Neural cell (in vitro differentiated cells): ENCODE measurements around the gene COG4.

Source experiments
- CTCF ChIP-seq: fragments of 450-650 bp; IDR thresholded peaks from 2 replicates; pipeline ENCODE4 v1.5.1; 2014; ENCODE audit warnings: antibody characterized with exemption, mild to moderate bottlenecking, moderate library complexity; ENCODE audit not compliant: poor library complexity, severe bottlenecking
- EZH2 ChIP-seq: fragments of 200-600, 300-800 bp; shearing (Covaris generic), sonication (generic); IDR thresholded peaks from 2 replicates; pipeline ENCODE4 v1.6.1; 2014; ENCODE audit warnings: antibody characterized with exemption, low read length, borderline replicate concordance, mild to moderate bottlenecking; ENCODE audit not compliant: insufficient read depth, poor library complexity, severe bottlenecking
- POLR2AphosphoS5 ChIP-seq: IDR thresholded peaks from 2 replicates; pipeline ENCODE4 v1.6.1; 2012
- RAD21 ChIP-seq: fragments of 450-650 bp; conservative IDR thresholded peaks from 2 replicates; pipeline ENCODE4 v1.6.1; 2014; ENCODE audit warnings: antibody characterized with exemption, mild to moderate bottlenecking, moderate library complexity
- REST ChIP-seq: IDR thresholded peaks from 2 replicates; pipeline ENCODE4 v1.6.1; 2012; ENCODE audit warnings: borderline replicate concordance
- TAF1 ChIP-seq: IDR thresholded peaks from 2 replicates; pipeline ENCODE4 v1.6.1; 2012; ENCODE audit warnings: low read depth

GRCh38 chr16:70484867-70485266 is 38.5 kb downstream of the COG4 start:
- no peak for TF ChIP-seq EZH2
- TF ChIP-seq RAD21 = no peak
- TF ChIP-seq CTCF = no peak
- TF ChIP-seq REST = no peak
- TF ChIP-seq POLR2AphosphoS5 = no peak
- TF ChIP-seq TAF1 = no peak
